ENCODE measurements around the gene DGUOK. TPM values are rescaled to one million over a fixed set of nuclear protein-coding genes. Genes with fewer than 3 reads are reported as not detected.

Gene DGUOK
- total and polyA plus RNA-seq, 2 experiments from 2014 or later = 68.4 to 287 TPM

GRCh38 chr2:73987948-73988700, 61.4 kb downstream of the DGUOK start:
- peaks cover 30% of the 10 kb centered on the region for H3K27me3 Mint-ChIP-seq (ENCODE audit: insufficient read depth, low read depth, poor library complexity)
- Histone ChIP-seq H3K4me1 (ENCODE audit: insufficient read depth) (peaks cover 44% of the 10 kb centered on the region), H3F3A (replicated peaks; ENCODE audit: low read depth) (peaks cover 16% of the 10 kb centered on the region), H4K20me1 (replicated peaks; ENCODE audit: insufficient read depth) (peaks cover 39% of the 10 kb centered on the region), H3K27ac (ENCODE audit: low read depth) (no peak overlapping the region), H3K9me2 (ENCODE audit: insufficient read depth) (no peaks in the 10 kb centered on the region), H3K4me3 (peak overlapping the region; percentile 38), H3K27me3 (ENCODE audit: insufficient read depth) (peaks cover 18% of the 10 kb centered on the region), H3K79me2 (replicated peaks; ENCODE audit: insufficient read depth) (peaks cover 71% of the 10 kb centered on the region), H3K4me2 (peak overlapping the region; percentile 93), H2AFZ (no peak overlapping the region), H3K36me3 (ENCODE audit: insufficient read depth) (peaks cover 5% of the 10 kb centered on the region; the same call in 1 of the 2 replicates)
- DNase-seq (ENCODE audit: low spot score) (no peak), ATAC-seq (no peak)
- H3K36me3 Mint-ChIP-seq (ENCODE audit: low read depth) = peaks cover 44% of the 10 kb centered on the region
- peak overlapping the region; percentile 81 for H3K4me3 Mint-ChIP-seq
- H3K4me1 Mint-ChIP-seq = peaks cover 47% of the 10 kb centered on the region
- no peak overlapping the region for H3K27ac Mint-ChIP-seq
- TF ChIP-seq CREB1 (CRISPR knock-in tag; IDR thresholded peaks at IDR 0.05; ENCODE audit: low read depth) (no peak), NANOG (IDR thresholded peaks at IDR 0.05; ENCODE audit: borderline replicate concordance) (no peak), ZNF331 (CRISPR knock-in tag; IDR thresholded peaks at IDR 0.05; ENCODE audit: low read depth) (no peak), EZH2phosphoT487 (IDR thresholded peaks at IDR 0.05; ENCODE audit: unreplicated experiment) (no peak)
- TF ChIP-seq, protein P1, sequence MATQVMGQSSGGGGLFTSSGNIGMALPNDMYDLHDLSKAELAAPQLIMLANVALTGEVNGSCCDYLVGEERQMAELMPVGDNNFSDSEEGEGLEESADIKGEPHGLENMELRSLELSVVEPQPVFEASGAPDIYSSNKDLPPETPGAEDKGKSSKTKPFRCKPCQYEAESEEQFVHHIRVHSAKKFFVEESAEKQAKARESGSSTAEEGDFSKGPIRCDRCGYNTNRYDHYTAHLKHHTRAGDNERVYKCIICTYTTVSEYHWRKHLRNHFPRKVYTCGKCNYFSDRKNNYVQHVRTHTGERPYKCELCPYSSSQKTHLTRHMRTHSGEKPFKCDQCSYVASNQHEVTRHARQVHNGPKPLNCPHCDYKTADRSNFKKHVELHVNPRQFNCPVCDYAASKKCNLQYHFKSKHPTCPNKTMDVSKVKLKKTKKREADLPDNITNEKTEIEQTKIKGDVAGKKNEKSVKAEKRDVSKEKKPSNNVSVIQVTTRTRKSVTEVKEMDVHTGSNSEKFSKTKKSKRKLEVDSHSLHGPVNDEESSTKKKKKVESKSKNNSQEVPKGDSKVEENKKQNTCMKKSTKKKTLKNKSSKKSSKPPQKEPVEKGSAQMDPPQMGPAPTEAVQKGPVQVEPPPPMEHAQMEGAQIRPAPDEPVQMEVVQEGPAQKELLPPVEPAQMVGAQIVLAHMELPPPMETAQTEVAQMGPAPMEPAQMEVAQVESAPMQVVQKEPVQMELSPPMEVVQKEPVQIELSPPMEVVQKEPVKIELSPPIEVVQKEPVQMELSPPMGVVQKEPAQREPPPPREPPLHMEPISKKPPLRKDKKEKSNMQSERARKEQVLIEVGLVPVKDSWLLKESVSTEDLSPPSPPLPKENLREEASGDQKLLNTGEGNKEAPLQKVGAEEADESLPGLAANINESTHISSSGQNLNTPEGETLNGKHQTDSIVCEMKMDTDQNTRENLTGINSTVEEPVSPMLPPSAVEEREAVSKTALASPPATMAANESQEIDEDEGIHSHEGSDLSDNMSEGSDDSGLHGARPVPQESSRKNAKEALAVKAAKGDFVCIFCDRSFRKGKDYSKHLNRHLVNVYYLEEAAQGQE (IDR thresholded peaks at IDR 0.05; ENCODE audit: unreplicated experiment) = no peak
- no peaks in the 10 kb centered on the region for H3K9me3 Mint-ChIP-seq

GRCh38 chr2:73989972-73990371, 63.3 kb downstream of the DGUOK start:
- peaks cover 41% of the 10 kb centered on the region for H3K4me1 ChIP-seq (ENCODE audit: insufficient read depth)
- Mint-ChIP-seq H3K4me3 (no peak overlapping the region), H3K36me3 (ENCODE audit: low read depth) (peaks cover 44% of the 10 kb centered on the region), H3K27me3 (ENCODE audit: insufficient read depth, low read depth, poor library complexity) (peaks cover 19% of the 10 kb centered on the region), H3K27ac (no peak overlapping the region), H3K9me3 (no peaks in the 10 kb centered on the region), H3K4me1 (peaks cover 48% of the 10 kb centered on the region)
- peaks cover 5% of the 10 kb centered on the region; the same call in 1 of the 2 replicates for H3K36me3 ChIP-seq (ENCODE audit: insufficient read depth)
- H4K20me1 ChIP-seq (replicated peaks; ENCODE audit: insufficient read depth) = peaks cover 46% of the 10 kb centered on the region
- DNase-seq (ENCODE audit: low spot score) = no peak
- H3K27ac ChIP-seq (ENCODE audit: low read depth) = no peak overlapping the region
- no peak for TF ChIP-seq ETS1 (IDR thresholded peaks at IDR 0.05)
- TF ChIP-seq JUNB (IDR thresholded peaks at IDR 0.05; ENCODE audit: unreplicated experiment) = no peak
- TF ChIP-seq ZNF331 (CRISPR knock-in tag; IDR thresholded peaks at IDR 0.05; ENCODE audit: low read depth) = no peak
- no peak overlapping the region for H3K4me2 ChIP-seq
- no peak overlapping the region for H3K4me3 ChIP-seq
- ATAC-seq = no peak
- H3K79me2 ChIP-seq (replicated peaks; ENCODE audit: insufficient read depth) = peaks cover 90% of the 10 kb centered on the region
- H3K9me2 ChIP-seq (ENCODE audit: insufficient read depth) = no peaks in the 10 kb centered on the region
- 0 out of 2 replicates have a peak, but pooled peaks cover 6% of the 10 kb centered on the region for H3K27me3 ChIP-seq (ENCODE audit: insufficient read depth)
- H2AFZ ChIP-seq = no peak overlapping the region
- H3F3A ChIP-seq (replicated peaks; ENCODE audit: low read depth) = 0 out of 2 replicates have a peak, but pooled peaks cover 10% of the 10 kb centered on the region

Measured in GM23338 (cell line).